Esophagus (tissue), 2 donors: Measurements from ENCODE around the gene RAET1E. TPM values are rescaled to one million over a fixed set of nuclear protein-coding genes. Genes with fewer than 3 reads are reported as not detected.
"Not testable (repeated sequence)": the region's sequence is repeated elsewhere in the genome, so short reads cannot be mapped to it uniquely, and the experiment has no call there.

ENCODE experiments used
- H3K27ac ChIP-seq, 2 donors: one replicate each; pipeline ENCODE4 v1.5.1; 2013; ENCODE audit warnings: low read depth in 2 of 2, mild to moderate bottlenecking in 2 of 2, inconsistent platforms in 1 of 2, low read length in 1 of 2, moderate library complexity in 1 of 2
- H3K27me3 ChIP-seq, 2 donors: one replicate each; pipeline ENCODE4 v1.6.1; 2013; ENCODE audit warnings: low read length in 2 of 2, control low read depth in 1 of 2, mild to moderate bottlenecking in 1 of 2; ENCODE audit not compliant: insufficient read depth in 2 of 2, control insufficient read depth in 1 of 2
- H3K36me3 ChIP-seq, 2 donors: one replicate each; pipeline ENCODE4 v1.6.1; 2013; ENCODE audit warnings: low read length in 1 of 2; ENCODE audit not compliant: control insufficient read depth in 2 of 2, insufficient read depth in 2 of 2
- H3K4me1 ChIP-seq, 2 donors: one replicate each; pipeline ENCODE4 v1.6.1; 2013; ENCODE audit warnings: low read length in 1 of 2; ENCODE audit not compliant: control insufficient read depth in 2 of 2, insufficient read depth in 2 of 2
- H3K4me3 ChIP-seq, 2 donors: one replicate each; pipeline ENCODE4 v1.5.1; 2013; ENCODE audit warnings: low read length in 2 of 2, mild to moderate bottlenecking in 2 of 2, low read depth in 1 of 2, moderate library complexity in 1 of 2
- H3K9me3 ChIP-seq, 2 donors: one replicate each; pipeline ENCODE4 v1.6.1; 2013; ENCODE audit warnings: mild to moderate bottlenecking in 2 of 2, low read depth in 1 of 2, low read length in 1 of 2, moderate library complexity in 1 of 2; ENCODE audit not compliant: control insufficient read depth in 2 of 2, insufficient read depth in 1 of 2
- WGBS, 2 donors: extraction: QIAGEN DNeasy Blood & Tissue Kit; methylation state at CpG; one replicate each; pipeline ENCODE4 v1.1.7; 2013; 5-methylcytosine and 5-hydroxymethylcytosine counted together
- polyA plus RNA-seq, 2 donors: library from polyadenylated mRNA; stranded (reverse); fragments of 200-250 nt; gene quantifications; one replicate each; pipeline ENCODE4 v1.2.3, GENCODE V29; 2013
- donor health status: healthy with polysubstance abuse.
- donor health status: Bipolar disorder and iron deficiency.

RAET1E gene
- polyA plus RNA-seq, 2 donors, result 25.1 to 72.5 TPM

DNA sequence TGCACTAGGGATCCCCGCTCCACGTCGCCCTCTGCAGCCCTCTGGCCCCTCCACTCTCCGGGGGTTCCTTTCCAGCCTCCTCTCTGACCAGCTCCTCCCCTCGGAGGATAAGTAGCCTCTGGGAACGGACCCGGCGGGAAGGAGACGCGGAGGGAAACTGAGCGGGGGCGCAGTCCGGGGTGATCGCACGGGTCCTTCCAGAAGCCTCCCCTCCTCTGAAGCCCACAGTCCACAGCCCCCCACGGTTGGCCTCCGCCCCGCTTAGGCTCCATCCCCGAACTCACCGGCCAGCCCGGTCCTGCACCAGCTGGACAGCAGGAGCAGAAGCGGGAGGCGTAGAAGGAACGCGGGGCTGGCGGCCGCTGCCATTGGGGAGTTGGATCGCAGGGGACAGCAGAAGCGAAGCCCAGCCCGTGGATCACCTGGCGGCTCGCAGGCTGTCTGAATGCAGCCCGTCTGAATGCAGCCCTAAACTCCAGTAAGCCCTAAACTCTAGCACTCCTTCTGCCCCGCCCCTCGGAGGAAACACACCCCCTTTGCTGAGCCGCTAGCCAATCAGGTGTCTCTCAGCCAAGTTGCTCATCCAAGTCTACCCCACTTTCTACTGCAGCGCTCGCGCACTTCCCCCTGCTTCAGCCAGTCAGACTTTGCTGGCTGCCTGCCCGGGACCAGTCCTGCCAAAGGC is 24.9 kb upstream of the RAET1E start, which contains the start of gene RAET1G:
TSS of gene RAET1G (minus strand) at position 480 of the 685 bp plus-strand sequence. CDS start at position 369, 111 bp downstream.
- peak within 1 kb of the TSS; percentile 46 to 63 for H3K4me3 ChIP-seq
- peaks cover 0 to 1% of the 10 kb centered on the region in 2 donors for H3K9me3 ChIP-seq
- H3K36me3 ChIP-seq, result peaks cover 0 to 4% of the 10 kb centered on the region in 2 donors
- peak within 1 kb of the TSS in 1 of 2 donors; percentile 18 for H3K27ac ChIP-seq
- no peaks in the 10 kb centered on the region for H3K27me3 ChIP-seq
- H3K4me1 ChIP-seq, result peaks cover 6 to 19% of the 10 kb centered on the region in 2 donors
- 1 to 2% methylated on average over 37 to 40 of the region's 40 CpGs for WGBS, 2 donors

DNA sequence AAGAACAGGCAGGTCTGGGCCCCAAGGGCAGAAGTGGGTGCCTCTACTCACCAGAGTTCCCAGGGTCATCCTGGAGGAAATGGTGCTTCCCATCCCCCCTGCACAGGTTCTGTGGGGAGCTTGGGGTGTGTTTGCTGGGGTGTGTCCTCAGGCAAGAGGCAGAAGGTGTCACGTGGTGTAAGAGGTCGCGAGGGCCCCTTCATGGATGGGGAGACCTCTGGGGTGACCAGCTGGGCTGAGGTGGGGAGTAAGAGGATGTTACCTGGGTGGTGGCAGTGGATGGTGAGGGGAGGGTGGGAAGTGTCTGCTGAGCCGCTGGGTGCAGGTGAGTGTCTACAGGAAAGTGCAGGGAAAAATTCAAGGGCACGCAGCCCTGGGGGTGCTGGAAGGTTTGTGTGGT is 24.2 kb upstream of the RAET1E start:
- not testable (repeated sequence) for H3K36me3 ChIP-seq, H3K9me3 ChIP-seq, H3K27ac ChIP-seq, H3K27me3 ChIP-seq
- 36 to 44% methylated on average over 5 of the region's 5 CpGs for WGBS, 2 donors
- Histone ChIP-seq H3K4me3 (peak overlapping the region in 1 of 2 donors; percentile 46), H3K4me1 (peaks cover 6 to 19% of the 10 kb centered on the region in 2 donors)

- H3K4me3 ChIP-seq, result no peak overlapping the region
- H3K4me1 ChIP-seq, result peaks cover 6 to 19% of the 10 kb centered on the region in 2 donors
- H3K27me3 ChIP-seq, result no peaks in the 10 kb centered on the region
- peaks cover 0 to 4% of the 10 kb centered on the region in 2 donors for H3K36me3 ChIP-seq
- H3K9me3 ChIP-seq, result peaks cover 0 to 1% of the 10 kb centered on the region in 2 donors
- no peak overlapping the region for H3K27ac ChIP-seq
- WGBS, 2 donors, result 90 to 91% methylated on average over 6 of the region's 6 CpGs
Measured at GRCh38 chr6:149921361-149921760, 23.4 kb upstream of the RAET1E start.

DNA sequence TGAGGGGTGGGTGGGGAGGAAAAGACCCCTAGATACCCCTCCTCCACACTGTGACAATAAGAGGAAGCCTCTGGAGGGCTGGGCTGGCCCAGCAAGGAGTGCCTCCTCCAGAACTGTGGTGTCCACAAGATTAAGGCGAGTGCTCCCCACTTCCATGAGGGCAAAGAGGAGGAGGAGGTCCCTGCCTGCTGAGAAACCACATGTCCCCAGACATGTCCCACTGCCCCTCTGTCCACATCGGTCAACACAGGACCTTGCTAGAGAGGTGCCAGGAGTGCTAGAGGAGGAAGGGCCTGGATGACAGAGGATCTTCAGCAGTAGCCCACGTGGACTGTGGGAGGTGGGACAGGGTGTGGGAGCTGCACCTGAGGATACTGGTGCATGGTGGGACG is 21.9 kb upstream of the RAET1E start:
- peaks cover 0 to 4% of the 10 kb centered on the region in 2 donors for H3K36me3 ChIP-seq

DNA sequence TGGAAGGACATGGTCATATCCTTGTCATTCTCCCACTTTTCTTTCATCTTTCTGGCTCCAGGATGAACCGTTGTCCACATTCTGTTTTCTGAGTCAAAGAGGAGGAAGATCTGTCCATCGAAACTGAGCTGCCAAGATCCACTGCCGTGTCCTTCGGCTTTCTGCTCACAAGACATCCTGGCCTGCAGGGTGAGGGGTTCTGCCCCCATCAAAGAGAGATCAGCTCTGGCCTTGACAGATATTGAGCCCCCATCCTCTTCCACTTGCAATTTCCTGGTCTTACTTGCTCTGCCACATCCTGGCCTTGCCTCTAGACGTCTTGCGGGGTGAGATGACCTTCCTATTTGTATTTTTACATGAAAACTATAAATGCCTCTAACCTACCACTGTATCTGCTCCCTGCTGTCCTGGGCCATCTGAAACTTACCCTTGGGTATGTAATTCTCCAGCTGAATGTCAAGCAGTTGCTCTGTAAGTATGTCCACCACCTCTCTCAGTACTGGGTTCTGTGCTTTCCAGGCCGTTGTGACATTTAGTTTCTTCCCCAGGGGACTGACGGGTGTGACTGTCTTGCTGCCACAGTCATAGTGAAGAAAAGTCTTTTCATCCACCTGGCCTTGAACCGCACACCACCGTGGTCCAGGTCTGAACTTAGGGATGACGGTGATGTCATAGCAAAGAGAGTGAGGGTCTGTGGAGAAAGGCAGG is 21.4 kb upstream of the RAET1E start:
- not testable (repeated sequence) for H3K27me3 ChIP-seq, H3K4me3 ChIP-seq, H3K36me3 ChIP-seq, H3K9me3 ChIP-seq, H3K27ac ChIP-seq
- 89 to 90% methylated on average over 11 of the region's 11 CpGs for WGBS, 2 donors
- peaks cover 6 to 12% of the 10 kb centered on the region in 2 donors for H3K4me1 ChIP-seq

More for the DNA sequence above, 21.9 kb upstream of the RAET1E start:
- Histone ChIP-seq H3K27me3 (no peaks in the 10 kb centered on the region), H3K27ac (no peak overlapping the region), H3K4me1 (peaks cover 6 to 14% of the 10 kb centered on the region in 2 donors), H3K9me3 (peaks cover 0 to 1% of the 10 kb centered on the region in 2 donors), H3K4me3 (no peak overlapping the region)
- 91 to 94% methylated on average over 4 of the region's 4 CpGs for WGBS, 2 donors

GRCh38 chr6:149918151-149918905 is 20.4 kb upstream of the RAET1E start:
- Histone ChIP-seq H3K4me3 (no peak overlapping the region), H3K4me1 (peaks cover 6 to 12% of the 10 kb centered on the region in 2 donors), H3K9me3 (peaks cover 0 to 1% of the 10 kb centered on the region in 2 donors), H3K27ac (peak overlapping the region in 1 of 2 donors; percentile 24), H3K27me3 (no peaks in the 10 kb centered on the region), H3K36me3 (peaks cover 0 to 4% of the 10 kb centered on the region in 2 donors)
- 83 to 85% methylated on average over 6 of the region's 6 CpGs for WGBS, 2 donors

DNA sequence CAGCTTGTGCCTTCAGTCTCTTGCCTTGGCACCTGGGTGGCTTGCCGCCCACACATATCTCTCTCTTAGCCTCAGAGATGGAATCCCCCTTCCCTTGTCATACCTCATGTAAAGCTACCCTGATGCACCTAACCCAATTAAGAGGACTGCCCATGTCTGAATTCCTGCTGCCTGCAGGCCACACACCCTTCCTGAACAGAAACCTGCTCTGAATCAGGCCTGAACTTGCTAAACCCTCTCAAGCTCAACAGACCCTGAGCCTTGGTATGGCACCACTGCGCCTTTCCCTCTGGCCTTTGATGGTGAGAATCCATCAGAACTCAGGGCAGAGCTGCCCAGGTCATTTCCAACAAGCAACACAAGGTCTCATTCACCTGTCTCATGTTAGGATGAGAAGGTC is 19.8 kb upstream of the RAET1E start:
- Histone ChIP-seq H3K27ac (no peak overlapping the region), H3K36me3 (peaks cover 0 to 4% of the 10 kb centered on the region in 2 donors), H3K4me1 (peaks cover 6 to 10% of the 10 kb centered on the region in 2 donors), H3K27me3 (no peaks in the 10 kb centered on the region), H3K9me3 (peaks cover 0 to 1% of the 10 kb centered on the region in 2 donors), H3K4me3 (no peak overlapping the region)
- 60 to 79% methylated on average over 2 of the region's 2 CpGs for WGBS, 2 donors

DNA sequence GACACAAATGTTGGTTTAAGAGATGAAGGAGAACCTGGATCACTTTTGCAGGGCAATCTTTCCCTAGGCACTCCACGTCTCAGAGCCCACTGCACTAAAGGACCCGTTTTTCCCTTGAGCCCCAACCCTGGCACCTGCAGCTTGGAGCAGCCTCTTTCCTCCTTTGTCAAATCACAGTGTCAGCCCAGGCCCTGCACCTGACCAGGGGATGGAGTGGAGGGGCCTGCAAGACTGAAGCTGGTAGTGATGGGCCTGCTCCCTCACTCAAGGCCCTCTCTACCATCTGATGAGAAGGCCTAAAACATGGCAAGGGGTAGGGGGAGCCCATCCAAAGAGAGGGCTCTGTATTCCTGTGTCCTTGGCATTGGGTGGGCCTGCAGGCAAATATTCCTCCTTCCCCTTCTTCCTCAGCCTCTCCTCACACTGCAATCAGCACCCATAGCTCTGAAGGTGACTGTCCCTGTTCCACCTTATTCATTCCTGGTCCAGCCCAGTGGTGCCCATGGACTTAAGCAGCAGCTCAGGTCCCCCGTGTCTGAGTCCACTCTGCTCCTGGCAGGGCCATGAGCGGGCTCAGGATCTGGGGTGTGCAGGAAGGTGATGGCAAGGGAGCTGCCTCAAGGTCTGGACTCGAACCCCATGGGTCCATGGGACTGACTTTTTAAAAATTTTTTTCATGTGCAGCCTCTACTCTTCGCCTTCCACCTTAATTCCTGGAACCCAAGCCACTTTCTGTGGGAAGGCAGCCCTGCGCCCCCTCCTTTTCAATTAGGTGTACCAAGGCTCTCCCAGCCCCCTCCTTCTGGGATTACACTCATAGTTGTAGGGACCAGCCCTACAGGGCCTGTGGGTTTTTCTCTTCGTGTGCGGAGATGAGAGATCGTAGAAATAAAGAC is 18.3 kb upstream of the RAET1E start:
- no peak overlapping the region for H3K4me3 ChIP-seq
- no peak overlapping the region for H3K27ac ChIP-seq
- H3K9me3 ChIP-seq, result no peaks in the 10 kb centered on the region
- peaks cover 0 to 4% of the 10 kb centered on the region in 2 donors for H3K36me3 ChIP-seq
- H3K4me1 ChIP-seq, result peaks cover 6 to 7% of the 10 kb centered on the region in 2 donors
- 92% methylated on average over 10 of the region's 10 CpGs for WGBS, 2 donors
- no peaks in the 10 kb centered on the region for H3K27me3 ChIP-seq
